K562 (cell line): Measurements from ENCODE around the gene DYNC1H1. TPM values are rescaled to one million over a fixed set of nuclear protein-coding genes. Genes with fewer than 3 reads are reported as not detected.

Experiments used
- ARID1B ChIP-seq: fragments of 450-650 bp; IDR thresholded peaks from 2 replicates; pipeline ENCODE4 v1.6.1; 2016; ENCODE audit warnings: antibody characterized with exemption, mild to moderate bottlenecking, inconsistent platforms
- ARID2 ChIP-seq: fragments of 450-650 bp; IDR thresholded peaks from 2 replicates; pipeline ENCODE4 v1.6.1; 2017; ENCODE audit warnings: antibody characterized with exemption, mild to moderate bottlenecking
- ATF1 ChIP-seq, 2 experiments: fragments of 450-650 bp in 1 of 2; IDR thresholded peaks; 2 replicates each; pipeline ENCODE4 v1.6.1; 2016; ENCODE audit warnings: missing compliant biosample characterization in 1 of 2, missing genetic modification characterization in 1 of 2
- BCLAF1 ChIP-seq, 2 experiments: fragments of 450-650 bp in 1 of 2; IDR thresholded peaks; 2 replicates each; pipeline ENCODE4 v1.6.1; 2011 to 2017; ENCODE audit warnings: low read depth in 2 of 2, antibody characterized with exemption in 1 of 2, borderline replicate concordance in 1 of 2, low read length in 1 of 2, mild to moderate bottlenecking in 1 of 2, mixed read lengths in 1 of 2; ENCODE audit not compliant: control insufficient read depth in 1 of 2
- CAMTA2 ChIP-seq: fragments of 250-450 bp; sonication (Bioruptor Pico); conservative IDR thresholded peaks from 2 replicates; pipeline ENCODE4 v1.5.1; 2022
- FOXP1 ChIP-seq: sonication (generic); formaldehyde crosslinking; IDR thresholded peaks from 2 replicates; pipeline ENCODE4 v1.8.0; 2022; ENCODE audit warnings: mild to moderate bottlenecking, missing genetic modification reagents
- GABPA ChIP-seq: fragments of 200-800 bp; sonication (Bioruptor generic); conservative IDR thresholded peaks from 2 replicates; pipeline ENCODE4 v1.6.1; 2016; ENCODE audit warnings: low read depth, missing genetic modification characterization, missing compliant biosample characterization
- MAZ ChIP-seq, 2 experiments: fragments of 450-650 bp in 1 of 2; sonication (generic) in 1 of 2; formaldehyde crosslinking; IDR thresholded peaks in 1 of 2; conservative IDR thresholded peaks in 1 of 2; 2 replicates each; pipeline versions ENCODE4 v1.4.0 to v1.5.0; 2020; ENCODE audit warnings: mild to moderate bottlenecking in 1 of 2, missing genetic modification reagents in 1 of 2
- MYNN ChIP-seq, 2 experiments: sonication (generic); formaldehyde crosslinking in 1 of 2; IDR thresholded peaks; 2 replicates each; pipeline versions ENCODE4 v1.5.0 to v1.6.1; 2016 to 2020; ENCODE audit warnings: antibody characterized with exemption in 1 of 2, missing genetic modification reagents in 1 of 2
- NRF1 ChIP-seq, 2 experiments: fragments of 450-650 bp; IDR thresholded peaks in 1 of 2; conservative IDR thresholded peaks in 1 of 2; 2 replicates each; pipeline ENCODE4 v1.6.1; 2014; ENCODE audit warnings: mild to moderate bottlenecking in 2 of 2
- SRSF7 ChIP-seq: fragments of 200-400 bp; formaldehyde crosslinking; optimal IDR thresholded peaks from 2 replicates; pipeline ENCODE3; 2017; ENCODE audit warnings: mild to moderate bottlenecking, low read depth, low read length
- SUPT5H ChIP-seq: fragments of 450-650 bp; IDR thresholded peaks from 2 replicates; pipeline ENCODE4 v1.6.1; 2016
- TSC22D4 ChIP-seq: fragments of 450-650 bp; IDR thresholded peaks from 2 replicates; pipeline ENCODE4 v1.6.1; 2016; ENCODE audit warnings: missing genetic modification characterization, missing biosample characterization, control low read depth
- XRCC3 ChIP-seq: fragments of 450-650 bp; IDR thresholded peaks from 2 replicates; pipeline ENCODE4 v1.6.1; 2017; ENCODE audit warnings: mild to moderate bottlenecking, moderate library complexity
- ZNF282 ChIP-seq: sonication (generic); formaldehyde crosslinking; IDR thresholded peaks from 2 replicates; pipeline ENCODE4 v1.8.1; 2023; ENCODE audit warnings: missing genetic modification reagents
- ZNF347 ChIP-seq: fragments of 450-650 bp; formaldehyde crosslinking; IDR thresholded peaks from 2 replicates; pipeline ENCODE4 v1.4.0; 2020; ENCODE audit warnings: low read depth, mild to moderate bottlenecking, moderate library complexity
- ZNF589 ChIP-seq: fragments of 200-800 bp; sonication (Bioruptor generic); IDR thresholded peaks from 2 replicates; pipeline ENCODE4 v1.6.1; 2016; ENCODE audit warnings: low read depth, missing genetic modification characterization, missing compliant biosample characterization
- ZNF780A ChIP-seq: fragments of 250-450 bp; sonication (Bioruptor Pico); IDR thresholded peaks from 2 replicates; pipeline ENCODE4 v1.5.0; 2021; ENCODE audit warnings: mild to moderate bottlenecking
- polyA plus RNA-seq, 8 experiments: library from polyadenylated mRNA; depleted of rRNA in 4 of 8; stranded (reverse) in 5 of 8; unstranded in 3 of 8; fragments of >200 nt; fragmentation: Nextera tagmentation in 2 of 8; fragmentation: Illumina TruSeq in 1 of 8; extraction: Ambion mirVana in 2 of 8; extraction: Trizol in 1 of 8; gene quantifications; 2 replicates each; pipeline versions ENCODE4 v1.2.1 to v1.2.3, GENCODE V29; 2011 to 2014; ENCODE audit warnings: inconsistent platforms in 1 of 8, missing spikeins in 1 of 8
- total RNA-seq, 7 experiments: library from RNA; depleted of rRNA in 6 of 7; stranded (reverse); fragments of >200 nt in 6 of 7; fragmentation: Illumina TruSeq in 2 of 7; extraction: Trizol in 2 of 7; gene quantifications; 2 replicates each; pipeline versions ENCODE4 v1.2.1 to v1.2.3, GENCODE V29; 2011 to 2021; ENCODE audit warnings: low replicate concordance in 1 of 7
- TF ChIP-seq, protein P1 (sequence below): fragments of 450-650 bp; IDR thresholded peaks from 2 replicates; pipeline ENCODE4 v1.6.1; 2014; ENCODE audit warnings: low read depth, mild to moderate bottlenecking, moderate library complexity, borderline replicate concordance
- TF ChIP-seq, protein P2 (sequence below): fragments of 450-650 bp; formaldehyde crosslinking; IDR thresholded peaks from 2 replicates; pipeline ENCODE4 v1.4.0; 2020; ENCODE audit warnings: mild to moderate bottlenecking, moderate library complexity

The DYNC1H1 gene
- total and polyA plus RNA-seq, 9 of the 15 experiments (the other 6 are each of a cell fraction or from before 2014, with no cell fraction given): 31.9 to 335 (median 115) TPM

- no peak for TF ChIP-seq BCLAF1 (IDR thresholded peaks at IDR 0.05; ENCODE audit: borderline replicate concordance in 1 of 2, control insufficient read depth in 1 of 2, low read depth in 2 of 2, low read length in 1 of 2)
- no peak for TF ChIP-seq TSC22D4 (tag)
- TF ChIP-seq MAZ (CRISPR knock-in tag; conservative IDR thresholded peaks at IDR 0.05 in 1 of 2, IDR thresholded peaks at IDR 0.05 in 1 of 2): peak in 1 of 2 experiments; percentile 42; a peak in 2 of 4 replicates
- TF ChIP-seq ARID2: peak; percentile 55; the same call in 1 of the 2 replicates
- no peak for TF ChIP-seq SRSF7
- TF ChIP-seq GABPA: no peak
- 0 out of 4 replicates have a peak, but pooled peaks of 1 of the 2 experiments have one; percentile 8 for TF ChIP-seq NRF1 (conservative IDR thresholded peaks at IDR 0.05 in 1 of 2, IDR thresholded peaks at IDR 0.05 in 1 of 2)
- no peak for TF ChIP-seq CAMTA2
- TF ChIP-seq ZNF780A: no peak
- TF ChIP-seq ZNF589 (CRISPR knock-in tag): no peak
- TF ChIP-seq, protein P1, sequence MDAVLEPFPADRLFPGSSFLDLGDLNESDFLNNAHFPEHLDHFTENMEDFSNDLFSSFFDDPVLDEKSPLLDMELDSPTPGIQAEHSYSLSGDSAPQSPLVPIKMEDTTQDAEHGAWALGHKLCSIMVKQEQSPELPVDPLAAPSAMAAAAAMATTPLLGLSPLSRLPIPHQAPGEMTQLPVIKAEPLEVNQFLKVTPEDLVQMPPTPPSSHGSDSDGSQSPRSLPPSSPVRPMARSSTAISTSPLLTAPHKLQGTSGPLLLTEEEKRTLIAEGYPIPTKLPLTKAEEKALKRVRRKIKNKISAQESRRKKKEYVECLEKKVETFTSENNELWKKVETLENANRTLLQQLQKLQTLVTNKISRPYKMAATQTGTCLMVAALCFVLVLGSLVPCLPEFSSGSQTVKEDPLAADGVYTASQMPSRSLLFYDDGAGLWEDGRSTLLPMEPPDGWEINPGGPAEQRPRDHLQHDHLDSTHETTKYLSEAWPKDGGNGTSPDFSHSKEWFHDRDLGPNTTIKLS: no peak
- no peak for TF ChIP-seq ZNF347
- TF ChIP-seq SUPT5H: no peak
- no peak for TF ChIP-seq ATF1 (CRISPR knock-in tag; IDR thresholded peaks at IDR 0.05)
- TF ChIP-seq ATF1 (tag; IDR thresholded peaks at IDR 0.05): no peak
- TF ChIP-seq ARID1B: no peak
- TF ChIP-seq, protein P2, sequence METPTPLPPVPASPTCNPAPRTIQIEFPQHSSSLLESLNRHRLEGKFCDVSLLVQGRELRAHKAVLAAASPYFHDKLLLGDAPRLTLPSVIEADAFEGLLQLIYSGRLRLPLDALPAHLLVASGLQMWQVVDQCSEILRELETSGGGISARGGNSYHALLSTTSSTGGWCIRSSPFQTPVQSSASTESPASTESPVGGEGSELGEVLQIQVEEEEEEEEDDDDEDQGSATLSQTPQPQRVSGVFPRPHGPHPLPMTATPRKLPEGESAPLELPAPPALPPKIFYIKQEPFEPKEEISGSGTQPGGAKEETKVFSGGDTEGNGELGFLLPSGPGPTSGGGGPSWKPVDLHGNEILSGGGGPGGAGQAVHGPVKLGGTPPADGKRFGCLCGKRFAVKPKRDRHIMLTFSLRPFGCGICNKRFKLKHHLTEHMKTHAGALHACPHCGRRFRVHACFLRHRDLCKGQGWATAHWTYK (CRISPR knock-in tag): no peak
- no peak for TF ChIP-seq MYNN (IDR thresholded peaks at IDR 0.05)
- TF ChIP-seq MYNN (CRISPR knock-in tag; IDR thresholded peaks at IDR 0.05): no peak
- TF ChIP-seq FOXP1: no peak
- TF ChIP-seq ZNF282 (CRISPR knock-in tag): no peak
- no peak for TF ChIP-seq XRCC3
These were observed 132.3 kb downstream of the DYNC1H1 start (continued) for GRCh38 chr14:102096569-102097188.
